MG63 (cell line): Measurements from ENCODE around the gene TALDO1. TPM values are rescaled to one million over a fixed set of nuclear protein-coding genes. Genes with fewer than 3 reads are reported as not detected.

ENCODE experiments used
- DNase-seq: peaks from one replicate; pipeline ENCODE4 v3.0.0-alpha.2; 2020
- H3K27me3 ChIP-seq: fragments of 250-450 bp; sonication (Bioruptor Pico); 2 replicates; pipeline ENCODE4 v1.5.1; 2020; ENCODE audit warnings: mild to moderate bottlenecking, moderate library complexity
- H3K36me3 ChIP-seq: fragments of 250-450 bp; sonication (Bioruptor Pico); 2 replicates; pipeline ENCODE4 v1.5.1; 2020; ENCODE audit warnings: mild to moderate bottlenecking, moderate library complexity
- H3K4me3 ChIP-seq: fragments of 250-450 bp; sonication (Bioruptor Pico); 2 replicates; pipeline ENCODE4 v1.5.1; 2020; ENCODE audit warnings: mild to moderate bottlenecking, moderate library complexity
- H3K9me3 ChIP-seq: fragments of 250-450 bp; sonication (Bioruptor Pico); 2 replicates; pipeline ENCODE4 v1.5.1; 2020; ENCODE audit warnings: mild to moderate bottlenecking, moderate library complexity
- total RNA-seq: library from RNA; depleted of rRNA; stranded (reverse); fragments of >200 nt; shearing (Covaris generic); gene quantifications from 2 replicates; pipeline ENCODE4 v1.2.3, GENCODE V29; 2014; ENCODE audit warnings: low replicate concordance; rRNA removed

TALDO1 gene
- 200 and 209 TPM in 2 replicates for total RNA-seq

- Histone ChIP-seq H3K36me3 (peaks cover 5% of the 10 kb centered on the region), H3K4me3 (peak within 1 kb of the TSS; percentile 89), H3K27me3 (no peaks in the 10 kb centered on the region), H3K9me3 (no peaks in the 10 kb centered on the region)
- DNase-seq, result peak; percentile 93
Observed at GRCh38 chr11:747158-748006, at the start of gene TALDO1. Gene TALDO1, plus strand, starts transcription at chr11:747464. Its CDS starts 18 bp downstream, at chr11:747482.

GRCh38 chr11:697811-698311 is 49.4 kb upstream of the TALDO1 start:
- Histone ChIP-seq H3K4me3 (peak overlapping the region; percentile 85), H3K36me3 (peaks cover 45% of the 10 kb centered on the region), H3K27me3 (no peaks in the 10 kb centered on the region), H3K9me3 (no peaks in the 10 kb centered on the region)
- DNase-seq, result peak; percentile 83

- H3K4me3 ChIP-seq, result no peak overlapping the region
- DNase-seq, result no peak
- no peaks in the 10 kb centered on the region for H3K9me3 ChIP-seq
- peaks cover 51% of the 10 kb centered on the region for H3K36me3 ChIP-seq
- no peaks in the 10 kb centered on the region for H3K27me3 ChIP-seq
Observed at GRCh38 chr11:698493-699115, 48.7 kb upstream of the TALDO1 start.

GRCh38 chr11:699116-699508 is 48.2 kb upstream of the TALDO1 start:
- no peak for DNase-seq
- peaks cover 56% of the 10 kb centered on the region for H3K36me3 ChIP-seq
- no peaks in the 10 kb centered on the region for H3K27me3 ChIP-seq
- no peaks in the 10 kb centered on the region for H3K9me3 ChIP-seq
- no peak overlapping the region for H3K4me3 ChIP-seq

GRCh38 chr11:699753-700152 is 47.5 kb upstream of the TALDO1 start:
- no peak overlapping the region for H3K4me3 ChIP-seq
- peaks cover 62% of the 10 kb centered on the region for H3K36me3 ChIP-seq
- no peaks in the 10 kb centered on the region for H3K27me3 ChIP-seq
- no peak for DNase-seq
- no peaks in the 10 kb centered on the region for H3K9me3 ChIP-seq

- H3K27me3 ChIP-seq, result no peaks in the 10 kb centered on the region
- peaks cover 64% of the 10 kb centered on the region for H3K36me3 ChIP-seq
- H3K9me3 ChIP-seq, result no peaks in the 10 kb centered on the region
- no peak overlapping the region for H3K4me3 ChIP-seq
- no peak for DNase-seq
Observed at GRCh38 chr11:701741-702461, 45.4 kb upstream of the TALDO1 start.

- Histone ChIP-seq H3K9me3 (no peaks in the 10 kb centered on the region), H3K4me3 (no peak overlapping the region), H3K36me3 (peaks cover 64% of the 10 kb centered on the region), H3K27me3 (no peaks in the 10 kb centered on the region)
- DNase-seq, result peak; percentile 89
Observed at GRCh38 chr11:702462-703461, 44.5 kb upstream of the TALDO1 start.

GRCh38 chr11:703506-703905 is 43.8 kb upstream of the TALDO1 start:
- no peak for DNase-seq
- Histone ChIP-seq H3K27me3 (no peaks in the 10 kb centered on the region), H3K9me3 (no peaks in the 10 kb centered on the region), H3K36me3 (peaks cover 60% of the 10 kb centered on the region), H3K4me3 (no peak overlapping the region)

- Histone ChIP-seq H3K36me3 (peaks cover 52% of the 10 kb centered on the region), H3K4me3 (no peak overlapping the region), H3K27me3 (no peaks in the 10 kb centered on the region), H3K9me3 (no peaks in the 10 kb centered on the region)
- DNase-seq, result no peak
Observed at GRCh38 chr11:704228-704674, 43.0 kb upstream of the TALDO1 start.

GRCh38 chr11:704781-705645 is 42.3 kb upstream of the TALDO1 start:
- no peak for DNase-seq
- H3K27me3 ChIP-seq, result no peaks in the 10 kb centered on the region
- no peaks in the 10 kb centered on the region for H3K9me3 ChIP-seq
- no peak overlapping the region for H3K4me3 ChIP-seq
- H3K36me3 ChIP-seq, result peaks cover 45% of the 10 kb centered on the region

- peak within 1 kb of the TSS; percentile 56 for H3K4me3 ChIP-seq
- no peaks in the 10 kb centered on the region for H3K9me3 ChIP-seq
- H3K27me3 ChIP-seq, result no peaks in the 10 kb centered on the region
- no peak for DNase-seq
- H3K36me3 ChIP-seq, result peaks cover 36% of the 10 kb centered on the region
Observed at GRCh38 chr11:705646-706438, 41.4 kb upstream of the TALDO1 start, which contains the start of gene EPS8L2. Gene EPS8L2, plus strand, starts transcription at chr11:706231. Its CDS starts 3,177 bp downstream, at chr11:709408.

GRCh38 chr11:706439-706956 is 40.8 kb upstream of the TALDO1 start:
- Histone ChIP-seq H3K4me3 (peak overlapping the region; percentile 56), H3K36me3 (peaks cover 34% of the 10 kb centered on the region), H3K27me3 (no peaks in the 10 kb centered on the region), H3K9me3 (no peaks in the 10 kb centered on the region)
- DNase-seq, result peak; percentile 84

- Histone ChIP-seq H3K27me3 (no peaks in the 10 kb centered on the region), H3K4me3 (peak overlapping the region; percentile 56), H3K9me3 (no peaks in the 10 kb centered on the region), H3K36me3 (peaks cover 28% of the 10 kb centered on the region)
- peak; percentile 91 for DNase-seq
Observed at GRCh38 chr11:706957-707816, 40.1 kb upstream of the TALDO1 start.
